HepG2 (cell line): ENCODE measurements around the gene NCR1. TPM values are rescaled to one million over a fixed set of nuclear protein-coding genes. Genes with fewer than 3 reads are reported as not detected.
"Not testable (repeated sequence)": the region's sequence is repeated elsewhere in the genome, so short reads cannot be mapped to it uniquely, and the experiment has no call there.

Experiments used
- ATAC-seq: fragments of 200-7000 bp; cut with Tn5 transposase; 3 replicates; pipeline ENCODE4 v1.9.1; 2020; ENCODE audit warnings: mild to moderate bottlenecking, moderate library complexity
- BruUV-seq: library from RNA; stranded (reverse); fragments of 400-500 nt; replicated peaks from 2 replicates; lab custom pipeline; 2021; lab: Mats Ljungman, UMichigan
- CTCF ChIA-PET: fragments of 300-600 bp; formaldehyde crosslinking; extraction: SDS; loops from one replicate; lab custom pipeline; 2021; ENCODE audit warnings: low total read pairs, inconsistent platforms, low intra/inter-chr PET ratio; lab: Yijun Ruan, JAX
- POLR2A ChIA-PET: fragments of 350-600 bp; sonication (Branson Sonifier 250); formaldehyde crosslinking; loops from one replicate; lab custom pipeline; 2020; ENCODE audit warnings: antibody characterized with exemption, inconsistent platforms; lab: Yijun Ruan, JAX
- DNase-seq: peaks from one replicate; pipeline ENCODE4 v3.0.0-alpha.2; 2015; ENCODE audit warnings: low spot score
- FAIRE-seq: peaks from 3 replicates; lab custom pipeline; 2011; peaks lifted over from hg19 to GRCh38; lab: Jason Lieb, UNC
- H2AFZ ChIP-seq: one replicate; pipeline ENCODE4 v1.6.1; 2011; ENCODE audit warnings: low read length, inconsistent platforms
- H3K27ac ChIP-seq: fragments of 300-600 bp; 3 replicates; pipeline ENCODE4 v1.8.0; 2011; ENCODE audit warnings: mixed run types, mild to moderate bottlenecking, mixed read lengths, low read length, inconsistent platforms; ENCODE audit not compliant: insufficient read depth; ENCODE audit errors: extremely low read length
- H3K27me3 ChIP-seq, 2 experiments: fragments of 200-600 bp in 1 of 2; 2 replicates in 1 of 2; 3 replicates in 1 of 2; pipeline versions ENCODE4 v1.6.0 to v1.8.0; 2011; ENCODE audit warnings: low read length in 2 of 2, mild to moderate bottlenecking in 2 of 2, moderate library complexity in 2 of 2, inconsistent platforms in 1 of 2; ENCODE audit not compliant: insufficient read depth in 2 of 2, control insufficient read depth in 1 of 2
- H3K36me3 ChIP-seq, 2 experiments: fragments of 200-600 bp in 1 of 2; replicated peaks in 1 of 2; 2 replicates in 1 of 2; 3 replicates in 1 of 2; pipeline versions ENCODE4 v1.5.1 to v1.8.0; 2011; ENCODE audit warnings: low read length in 2 of 2, inconsistent platforms in 1 of 2; ENCODE audit not compliant: insufficient read depth in 2 of 2, control insufficient read depth in 1 of 2
- H3K4me1 ChIP-seq: 2 replicates; pipeline ENCODE4 v1.5.1; 2012; ENCODE audit warnings: low read length, inconsistent platforms; ENCODE audit not compliant: insufficient read depth
- H3K4me2 ChIP-seq: 2 replicates; pipeline ENCODE4 v1.6.0; 2011; ENCODE audit warnings: low read depth, low read length, inconsistent platforms
- H3K4me3 ChIP-seq, 3 experiments: fragments of 200-600 bp in 1 of 3; sonication (generic), shearing (Covaris generic) in 1 of 3; replicated peaks in 1 of 3; 2 replicates each; pipeline ENCODE4 v1.5.1; 2011 to 2016; ENCODE audit warnings: low read length in 3 of 3, inconsistent platforms in 2 of 3, low read depth in 2 of 3, mild to moderate bottlenecking in 2 of 3, control low read depth in 1 of 3, mixed read lengths in 1 of 3; ENCODE audit not compliant: insufficient read depth in 1 of 3
- H3K79me2 ChIP-seq: one replicate; pipeline ENCODE4 v1.6.1; 2011; ENCODE audit warnings: low read length, inconsistent platforms; ENCODE audit not compliant: insufficient read depth
- H3K9ac ChIP-seq: 2 replicates; pipeline ENCODE4 v1.6.0; 2011; ENCODE audit warnings: mild to moderate bottlenecking, low read depth, low read length, inconsistent platforms; ENCODE audit not compliant: insufficient read depth
- H3K9me3 ChIP-seq: 2 replicates; pipeline ENCODE4 v1.5.1; 2012; ENCODE audit warnings: mild to moderate bottlenecking, low read length
- H4K20me1 ChIP-seq: 2 replicates; pipeline ENCODE4 v1.6.0; 2011; ENCODE audit warnings: inconsistent platforms, mild to moderate bottlenecking, low read length, moderate library complexity; ENCODE audit not compliant: insufficient read depth
- ATF7-NPFF ChIP-seq: sonication (generic); formaldehyde crosslinking; IDR thresholded peaks from 2 replicates; pipeline ENCODE4 v1.8.1; 2023; ENCODE audit warnings: mild to moderate bottlenecking, low read depth, missing genetic modification reagents, moderate library complexity
- DRAP1 ChIP-seq: IDR thresholded peaks from 2 replicates; pipeline ENCODE4 v1.6.1; 2016; ENCODE audit warnings: missing genetic modification reagents, missing compliant biosample characterization
- IKZF1 ChIP-seq: fragments of 450-650 bp; IDR thresholded peaks from 2 replicates; pipeline ENCODE4 v1.7.1; 2016
- MAF1 ChIP-seq: sonication (generic); formaldehyde crosslinking; IDR thresholded peaks from 2 replicates; pipeline ENCODE4 v1.5.0; 2020; ENCODE audit warnings: missing genetic modification reagents, borderline replicate concordance
- ONECUT2 ChIP-seq: sonication (generic); formaldehyde crosslinking; IDR thresholded peaks from 2 replicates; pipeline ENCODE4 v1.4.0; 2020; ENCODE audit warnings: missing genetic modification reagents
- PHF5A ChIP-seq: IDR thresholded peaks from one replicate; pipeline ENCODE4 v1.6.1; 2018; ENCODE audit warnings: low read depth, missing genetic modification reagents; ENCODE audit not compliant: unreplicated experiment
- REXO4 ChIP-seq: sonication (generic); formaldehyde crosslinking; IDR thresholded peaks from 2 replicates; pipeline ENCODE4 v1.8.0; 2022; ENCODE audit warnings: missing genetic modification reagents, mild to moderate bottlenecking, borderline replicate concordance
- ZMYM3 ChIP-seq: sonication (generic); formaldehyde crosslinking; IDR thresholded peaks from 2 replicates; pipeline ENCODE4 v1.5.1; 2020; ENCODE audit warnings: mild to moderate bottlenecking, missing genetic modification reagents
- ZNF609 ChIP-seq: sonication (generic); formaldehyde crosslinking; IDR thresholded peaks from 2 replicates; pipeline ENCODE4 v1.4.0; 2020; ENCODE audit warnings: mild to moderate bottlenecking, missing genetic modification reagents, borderline replicate concordance
- ZNF639 ChIP-seq: conservative IDR thresholded peaks from 2 replicates; pipeline ENCODE4 v1.6.1; 2018; ENCODE audit warnings: missing genetic modification reagents
- WGBS: methylation state at CpG from one replicate; pipeline ENCODE4 v1.1.6; 2017; ENCODE audit warnings: low lambda C conversion rate; 5-methylcytosine and 5-hydroxymethylcytosine counted together
- in situ Hi-C: cut with HindIII; loops from 2 replicates; pipeline ENCODE4 v1.10.0; 2017; ENCODE audit warnings: low pct_unique_long_range_greater_than_20kb; ENCODE audit not compliant: extremely low pct_ligation_motif_present
- intact Hi-C: fragments of 100-400 bp; cut with micrococcal nuclease; formaldehyde crosslinking; loops from one replicate; pipeline ENCODE4 v1.10.0; 2022; ENCODE audit not compliant: unreplicated experiment
- polyA plus RNA-seq, 8 experiments: library from polyadenylated mRNA; depleted of rRNA in 3 of 8; stranded (reverse) in 7 of 8; unstranded in 1 of 8; fragments of >200 nt; fragmentation: Illumina TruSeq in 4 of 8; extraction: Trizol in 4 of 8; gene quantifications; 2 replicates each; pipeline versions ENCODE4 v1.2.1 to v1.2.3, GENCODE V29; 2011 to 2016; ENCODE audit warnings: low read depth in 4 of 8, missing spikeins in 1 of 8, mixed read lengths in 1 of 8; ENCODE audit not compliant: insufficient read depth in 1 of 8
- total RNA-seq, 5 experiments: library from RNA; depleted of rRNA; stranded (reverse); fragments of >200 nt; fragmentation: Illumina TruSeq; extraction: Trizol; gene quantifications; 2 replicates each; pipeline ENCODE4 v1.2.3, GENCODE V29; 2016; ENCODE audit warnings: low read depth in 1 of 5

The NCR1 gene
- total and polyA plus RNA-seq, 2 of the 13 experiments (the other 11 are each of a cell fraction or from before 2014, with no cell fraction given) = not detected

GRCh38 chr19:54863459-54863858 is 42.5 kb upstream of the NCR1 start:
- H3K9ac ChIP-seq, CTCF ChIA-PET, DNase-seq, H3K4me1 ChIP-seq, H4K20me1 ChIP-seq, H3K4me2 ChIP-seq, H3K27me3 ChIP-seq, H3K79me2 ChIP-seq, in situ Hi-C loops, intact Hi-C loops, FAIRE-seq, POLR2A ChIA-PET, ATAC-seq, BruUV-seq, H3K27ac ChIP-seq, H3K9me3 ChIP-seq, H3K36me3 ChIP-seq, H3K4me3 ChIP-seq, H2AFZ ChIP-seq: not testable (repeated sequence)
- WGBS = 3% methylated on average over 2 of the region's 3 CpGs

GRCh38 chr19:54871696-54872095 is 34.3 kb upstream of the NCR1 start:
- Histone ChIP-seq H3K36me3 (no peaks in the 10 kb centered on the region), H3K9me3 (no peaks in the 10 kb centered on the region), H3K9ac (no peak overlapping the region), H3K4me3 (no peak overlapping the region), H3K4me2 (no peak overlapping the region), H3K27ac (no peak overlapping the region), H3K27me3 (no peaks in the 10 kb centered on the region), H4K20me1 (no peaks in the 10 kb centered on the region), H3K79me2 (no peaks in the 10 kb centered on the region), H2AFZ (no peak overlapping the region), H3K4me1 (no peaks in the 10 kb centered on the region)
- no TSS peak for BruUV-seq
- WGBS = 14% methylated on average over 3 of the region's 3 CpGs
- in situ Hi-C loops = no loop called here
- DNase-seq (no peak), FAIRE-seq (no peak), ATAC-seq (no peak)
- intact Hi-C loops = no loop called here
- ChIA-PET CTCF (no interaction called here), POLR2A (no interaction called here)
- TF ChIP-seq ZNF609 (CRISPR knock-in tag) (no peak), REXO4 (no peak), DRAP1 (CRISPR knock-in tag) (no peak), PHF5A (CRISPR knock-in tag) (no peak), MAF1 (no peak), ONECUT2 (no peak), ATF7-NPFF (no peak), ZNF639 (CRISPR knock-in tag) (no peak), IKZF1 (no peak), ZMYM3 (CRISPR knock-in tag) (no peak)
